GM18517 (cell line): ENCODE results near the gene TMEM43.

Source experiments
- ATAC-seq: cut with Tn5 transposase; IDR thresholded peaks from one replicate; pipeline ENCODE4 v1.9.1; 2021; ENCODE audit warnings: mild to moderate bottlenecking, moderate library complexity; ENCODE audit not compliant: unreplicated experiment

The TMEM43 gene

DNA sequence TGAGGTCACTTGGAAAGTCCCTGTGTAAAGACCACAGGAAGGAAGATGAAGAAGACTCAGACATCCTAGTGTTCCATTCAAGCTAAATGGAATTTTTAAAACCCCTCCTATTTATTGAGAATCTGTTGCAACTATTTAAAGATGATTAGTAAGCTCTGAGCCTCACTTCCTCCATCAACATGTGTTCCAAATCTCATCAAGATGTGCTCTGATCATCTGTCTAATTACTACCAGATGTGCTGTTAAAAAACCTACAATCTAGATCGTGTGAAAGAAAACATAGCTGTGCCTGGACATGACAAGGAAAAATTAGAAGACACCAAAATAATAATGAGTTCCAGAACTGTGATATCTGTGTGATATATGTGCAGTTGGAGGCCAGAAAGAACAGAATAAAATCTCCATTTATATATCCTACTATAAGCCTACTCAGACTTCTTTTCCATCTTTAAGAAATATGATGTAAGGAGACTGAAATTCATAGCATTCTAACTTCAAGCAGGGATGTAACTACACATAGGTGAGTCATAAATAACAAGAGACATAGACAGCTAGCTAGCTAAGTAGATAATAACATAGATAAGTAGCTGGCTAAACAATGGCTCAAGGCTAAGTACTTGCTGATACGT, 45.8 kb downstream of the TMEM43 start:
- ATAC-seq: no peak

GRCh38 chr3:14172496-14172895, 47.6 kb downstream of the TMEM43 start:
- ATAC-seq: no peak

- no peak for ATAC-seq
Measured at GRCh38 chr3:14174483-14174882, 49.6 kb downstream of the TMEM43 start.

DNA sequence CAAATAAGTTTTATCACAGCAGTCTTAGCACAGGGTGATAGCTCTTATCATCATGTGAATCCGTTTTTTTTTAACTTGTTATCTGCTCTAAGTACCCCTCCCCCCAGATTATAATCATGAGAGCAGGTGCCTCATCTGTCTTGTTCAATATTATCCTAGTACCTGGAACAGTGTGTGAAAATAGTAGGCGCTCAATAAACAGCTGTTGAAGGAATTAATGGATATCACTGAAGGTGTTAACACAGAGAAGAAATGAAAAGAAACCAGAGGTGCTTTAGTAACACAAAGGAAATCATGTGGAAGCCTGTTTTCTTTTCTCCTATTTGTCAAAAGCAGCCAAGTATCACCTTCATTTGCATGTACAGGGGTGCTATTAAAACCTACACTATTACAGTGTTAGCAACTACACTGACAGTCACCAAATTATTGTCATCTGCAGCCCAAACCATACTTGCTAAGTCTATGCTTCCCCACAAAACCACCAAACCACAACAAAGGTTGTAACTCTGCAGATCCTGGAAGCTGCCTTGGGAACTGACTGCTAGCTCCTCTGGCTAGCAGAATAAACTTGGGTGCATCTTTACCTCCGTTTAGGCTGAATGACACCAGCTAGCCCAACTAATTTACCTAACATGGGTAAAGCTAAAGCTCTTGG, 50.7 kb downstream of the TMEM43 start:
- no peak for ATAC-seq

GRCh38 chr3:14177580-14178246, 52.9 kb downstream of the TMEM43 start:
- ATAC-seq: peak; percentile 6

- ATAC-seq: peak; percentile 90
Measured at GRCh38 chr3:14178247-14179113, 53.6 kb downstream of the TMEM43 start, which contains the start of the genes LSM3 and XPC. LSM3 (plus strand) TSS chr3:14178817; CDS start chr3:14178861, 44 bp downstream. XPC (minus strand) TSS chr3:14178601; CDS start chr3:14178568, 33 bp downstream.

DNA sequence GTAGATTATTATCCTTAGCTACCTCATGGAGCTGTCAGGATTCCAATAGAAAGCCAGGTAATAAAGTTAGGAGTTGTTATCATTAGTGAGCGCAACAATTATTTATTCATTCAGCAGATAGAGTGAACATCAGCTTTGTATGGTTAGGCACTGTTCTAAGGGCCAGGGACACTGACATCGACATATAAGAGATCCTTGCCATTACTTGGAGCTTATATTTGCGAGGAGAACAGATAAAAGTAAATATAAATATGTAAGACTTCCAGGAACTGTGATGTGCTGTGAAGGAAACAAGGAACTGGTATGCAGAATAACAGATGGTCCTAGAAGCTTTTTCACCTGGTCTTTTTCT, 54.2 kb downstream of the TMEM43 start:
- no peak for ATAC-seq

DNA sequence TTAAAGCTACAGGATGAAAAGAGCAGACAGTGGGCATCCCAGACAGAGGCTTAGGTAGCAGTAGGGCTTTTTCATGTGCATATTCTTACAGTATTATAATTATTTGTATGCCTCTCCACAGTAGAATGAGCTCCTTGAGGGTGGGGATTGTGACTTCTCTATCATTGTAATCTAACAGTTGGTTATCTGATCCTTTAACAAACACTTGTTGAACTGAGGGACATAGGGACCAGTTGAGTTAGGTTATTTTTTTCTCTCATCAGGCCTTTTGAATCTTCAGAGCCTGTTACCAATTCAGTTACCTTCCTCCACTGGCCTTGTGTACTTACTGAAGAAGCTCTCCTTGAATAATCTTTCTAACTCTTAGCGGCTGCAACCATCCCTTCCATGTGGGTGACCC, 54.9 kb downstream of the TMEM43 start:
- ATAC-seq: no peak

- ATAC-seq: no peak
Measured at GRCh38 chr3:14181253-14181652, 56.4 kb downstream of the TMEM43 start.

DNA sequence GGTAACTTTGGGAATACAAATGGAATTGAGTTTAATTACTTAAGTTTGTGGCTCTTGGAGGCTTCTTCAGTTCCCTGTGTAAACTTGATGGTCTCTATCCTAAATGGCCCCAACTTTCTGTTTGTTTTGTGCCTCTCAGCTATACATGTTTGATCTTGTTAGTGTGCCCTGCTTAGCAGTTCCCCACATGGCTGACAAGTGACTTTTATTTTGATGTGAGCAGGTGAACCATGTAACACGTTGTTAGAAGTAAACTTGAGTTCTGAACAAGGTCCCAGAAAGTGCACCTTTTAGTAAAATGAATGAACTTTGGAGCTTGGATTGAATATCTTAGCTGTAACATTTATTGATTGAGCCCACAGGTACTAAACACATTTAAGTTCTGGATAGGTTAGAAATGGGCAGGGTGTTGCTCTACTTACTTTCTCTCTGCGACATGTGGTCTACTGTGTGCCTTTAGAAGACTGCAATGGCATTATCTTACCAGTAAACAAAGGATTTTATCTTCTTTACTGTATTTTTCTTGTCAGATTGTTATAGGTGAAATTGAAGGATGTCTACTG, 58.2 kb downstream of the TMEM43 start:
- no peak for ATAC-seq

DNA sequence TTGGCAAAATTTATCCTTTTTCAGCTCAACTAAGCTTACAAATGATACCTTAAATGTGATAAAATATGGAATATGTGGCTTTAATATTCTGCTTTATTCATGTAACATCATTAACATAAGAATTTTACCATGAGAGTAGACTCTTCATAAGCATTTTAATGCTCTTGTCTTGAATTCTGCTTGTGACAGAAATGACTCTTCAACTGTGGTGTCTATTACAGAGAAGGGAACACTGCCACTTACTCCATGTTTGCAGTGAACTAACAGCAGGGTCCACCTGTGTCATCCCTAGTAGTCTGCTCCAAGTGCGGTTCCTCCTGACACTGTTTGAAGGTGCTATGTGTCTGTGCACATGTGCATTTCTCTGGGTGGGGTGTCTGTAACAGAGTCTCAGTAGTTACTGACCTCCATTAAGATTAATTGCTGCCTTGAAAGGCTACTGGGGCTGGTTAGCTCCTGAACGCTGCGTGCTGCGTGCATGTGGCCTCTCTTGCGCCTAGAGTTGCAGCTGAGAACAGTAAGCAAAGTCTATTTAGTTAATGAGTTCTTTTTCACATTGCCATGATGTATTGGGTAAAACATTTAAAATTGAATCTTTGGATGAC, 62.1 kb downstream of the TMEM43 start:
- no peak for ATAC-seq

DNA sequence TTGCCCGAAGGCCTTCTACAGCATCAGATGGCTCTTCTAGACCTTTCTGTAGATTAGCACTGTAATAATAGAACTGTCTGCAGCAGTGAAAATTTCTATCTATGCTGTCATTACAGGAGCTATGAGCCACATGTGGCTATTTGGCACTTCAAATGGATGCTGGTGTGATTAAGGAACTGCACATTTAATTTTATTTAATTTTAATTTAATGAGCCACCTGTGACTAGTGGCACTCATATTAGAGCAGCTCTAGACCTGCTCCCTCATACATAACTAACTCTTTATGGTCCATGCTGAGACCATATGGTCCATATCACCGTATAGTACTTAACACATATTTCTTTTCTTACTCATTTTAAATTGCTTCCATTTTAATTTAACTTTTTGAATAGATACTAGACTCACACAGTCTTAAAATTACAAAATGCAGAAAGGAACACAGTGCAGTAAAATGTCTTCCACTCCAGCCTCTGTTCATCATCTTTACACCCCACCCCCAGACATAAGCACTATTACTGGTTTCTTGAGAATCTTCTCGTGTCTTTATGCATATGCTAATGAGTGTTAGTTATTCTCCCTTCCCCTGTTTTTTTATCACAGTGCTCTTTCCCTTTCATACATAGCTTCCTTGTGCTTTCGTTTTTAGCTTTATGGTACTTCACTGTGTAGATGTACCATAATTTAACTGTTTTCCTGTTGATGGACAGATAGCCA, 63.3 kb downstream of the TMEM43 start:
- no peak for ATAC-seq
